Breast epithelium (tissue), 3 donors: Measurements from ENCODE around the gene TPM4.

Experiments used
- POLR2AphosphoS5 ChIP-seq, 3 donors: sonication (generic); formaldehyde crosslinking; IDR thresholded peaks; one replicate each; pipeline ENCODE4 v1.6.1; 2017; ENCODE audit warnings: antibody characterized with exemption in 3 of 3
- TF ChIP-seq, protein P1 (sequence below), 3 donors: fragments of 450-650 bp; IDR thresholded peaks; one replicate each; pipeline ENCODE4 v1.5.1; 2016 to 2017; ENCODE audit warnings: antibody characterized with exemption in 3 of 3, mild to moderate bottlenecking in 3 of 3, moderate library complexity in 3 of 3

DNA sequence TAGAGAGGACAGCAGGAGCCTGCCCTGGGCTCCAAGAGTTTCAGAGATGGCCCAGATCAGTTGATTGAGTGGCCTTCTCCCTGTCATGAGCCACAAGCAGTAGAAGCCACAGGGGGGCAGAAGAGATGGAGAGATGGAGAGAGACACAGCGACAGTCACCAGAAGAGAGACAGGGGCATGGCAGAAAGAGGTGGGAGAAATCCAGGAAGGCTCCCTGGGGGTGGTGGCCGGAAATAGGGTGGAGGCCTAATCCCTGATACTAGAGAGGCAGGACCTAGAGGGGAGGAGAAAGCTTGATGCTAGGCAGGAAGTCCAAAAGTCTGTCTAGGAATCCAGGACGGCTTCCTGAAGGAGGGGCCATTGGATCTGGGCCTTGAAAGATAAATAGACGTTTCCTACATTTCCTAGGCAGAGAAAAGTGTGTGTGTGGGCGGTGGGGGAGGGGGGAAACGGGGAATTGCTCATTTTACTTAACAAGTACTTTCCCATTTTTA lies 9.6 kb upstream of the TPM4 start:
- TF ChIP-seq, protein P1, sequence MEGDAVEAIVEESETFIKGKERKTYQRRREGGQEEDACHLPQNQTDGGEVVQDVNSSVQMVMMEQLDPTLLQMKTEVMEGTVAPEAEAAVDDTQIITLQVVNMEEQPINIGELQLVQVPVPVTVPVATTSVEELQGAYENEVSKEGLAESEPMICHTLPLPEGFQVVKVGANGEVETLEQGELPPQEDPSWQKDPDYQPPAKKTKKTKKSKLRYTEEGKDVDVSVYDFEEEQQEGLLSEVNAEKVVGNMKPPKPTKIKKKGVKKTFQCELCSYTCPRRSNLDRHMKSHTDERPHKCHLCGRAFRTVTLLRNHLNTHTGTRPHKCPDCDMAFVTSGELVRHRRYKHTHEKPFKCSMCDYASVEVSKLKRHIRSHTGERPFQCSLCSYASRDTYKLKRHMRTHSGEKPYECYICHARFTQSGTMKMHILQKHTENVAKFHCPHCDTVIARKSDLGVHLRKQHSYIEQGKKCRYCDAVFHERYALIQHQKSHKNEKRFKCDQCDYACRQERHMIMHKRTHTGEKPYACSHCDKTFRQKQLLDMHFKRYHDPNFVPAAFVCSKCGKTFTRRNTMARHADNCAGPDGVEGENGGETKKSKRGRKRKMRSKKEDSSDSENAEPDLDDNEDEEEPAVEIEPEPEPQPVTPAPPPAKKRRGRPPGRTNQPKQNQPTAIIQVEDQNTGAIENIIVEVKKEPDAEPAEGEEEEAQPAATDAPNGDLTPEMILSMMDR (IDR thresholded peaks at IDR 0.05) = peak in 2 of 3 donors; percentile 22 to 38
- no peak for TF ChIP-seq POLR2AphosphoS5 (IDR thresholded peaks at IDR 0.05)
